ENCODE results near the gene SLC38A3.

The SLC38A3 gene

GRCh38 chr3:50184242-50184978, 20.7 kb upstream of the SLC38A3 start:
- H3K4me3 ChIP-seq (ENCODE audit: low read length), result no peak overlapping the region
- no peak for DNase-seq (ENCODE audit: low read depth)
- TF ChIP-seq CTCF (conservative IDR thresholded peaks at IDR 0.05; ENCODE audit: low read depth, low read length), result no peak

DNA sequence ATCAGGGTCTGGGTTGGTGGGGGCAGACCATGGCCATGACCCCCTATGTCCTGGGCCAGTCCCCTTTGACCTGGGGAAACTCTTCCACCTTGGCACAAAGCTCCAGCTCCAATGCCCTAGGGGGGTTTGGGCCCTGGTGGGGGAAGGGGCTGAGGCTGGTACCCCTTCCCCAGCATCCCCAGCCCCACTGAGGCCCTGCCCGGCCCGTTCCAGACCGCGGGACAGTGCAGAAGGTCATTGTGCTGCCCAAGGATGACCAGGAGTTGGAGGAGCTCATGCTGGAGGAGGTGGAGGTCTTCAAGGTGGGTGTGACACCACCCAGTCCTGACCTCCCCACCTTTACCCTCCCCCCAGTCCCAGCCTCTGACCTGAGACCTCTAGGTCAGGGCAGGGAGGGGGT, 19.8 kb upstream of the SLC38A3 start:
- TF ChIP-seq CTCF (conservative IDR thresholded peaks at IDR 0.05; ENCODE audit: low read depth, low read length), result no peak
- DNase-seq (ENCODE audit: low read depth), result no peak
- H3K4me3 ChIP-seq (ENCODE audit: low read length), result no peak overlapping the region

DNA sequence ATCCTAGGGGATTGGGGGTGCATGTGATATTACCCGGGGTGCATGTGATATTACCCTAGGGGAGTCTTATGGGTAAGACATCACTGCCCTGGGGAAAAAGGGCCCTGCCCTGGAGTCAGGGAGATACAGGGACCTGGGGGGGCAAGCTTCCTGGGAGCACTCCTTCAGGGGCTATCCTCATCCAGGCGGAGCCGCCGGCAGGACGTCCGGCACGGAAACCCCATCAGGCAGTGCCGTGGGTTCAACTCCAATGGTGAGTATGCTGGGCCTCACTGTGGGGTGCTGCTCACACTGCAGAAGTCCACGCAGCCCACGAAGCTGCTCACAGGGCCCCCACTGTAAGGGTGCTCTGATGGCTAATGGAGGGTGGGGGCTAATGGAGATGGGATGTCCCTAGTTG, 19.0 kb upstream of the SLC38A3 start:
- TF ChIP-seq CTCF (conservative IDR thresholded peaks at IDR 0.05; ENCODE audit: low read depth, low read length), result no peak
- no peak for DNase-seq (ENCODE audit: low read depth)
- H3K4me3 ChIP-seq (ENCODE audit: low read length), result no peak overlapping the region

- no peak for DNase-seq (ENCODE audit: low read depth)
- H3K4me3 ChIP-seq (ENCODE audit: low read length), result no peak overlapping the region
- TF ChIP-seq CTCF (conservative IDR thresholded peaks at IDR 0.05; ENCODE audit: low read depth, low read length), result no peak
Observed at GRCh38 chr3:50187750-50188149, 17.3 kb upstream of the SLC38A3 start.

DNA sequence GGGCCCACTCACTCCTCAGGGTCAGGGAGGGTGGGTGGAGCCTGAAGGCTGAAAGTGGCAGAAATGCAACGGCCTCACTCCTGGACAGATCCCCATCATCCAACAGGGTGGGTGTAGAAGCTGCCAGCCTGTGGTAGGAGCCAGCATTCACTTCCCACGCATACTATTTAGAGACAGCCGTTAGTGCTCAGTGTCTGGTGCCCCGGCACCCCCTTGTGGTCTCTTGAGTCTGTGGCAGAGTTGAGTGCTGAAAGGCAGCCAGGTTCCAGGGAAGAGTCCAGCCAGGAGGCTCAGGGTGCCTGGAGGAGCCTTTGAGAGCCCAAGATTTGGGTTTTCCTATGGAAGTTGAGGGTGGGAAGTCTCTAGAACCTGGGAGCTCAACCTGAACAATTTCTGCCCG, 15.8 kb upstream of the SLC38A3 start:
- no peak overlapping the region for H3K4me3 ChIP-seq (ENCODE audit: low read length)
- peak; percentile 95 for TF ChIP-seq CTCF (conservative IDR thresholded peaks at IDR 0.05; ENCODE audit: low read depth, low read length)
- DNase-seq (ENCODE audit: low read depth), result peak; percentile 59

DNA sequence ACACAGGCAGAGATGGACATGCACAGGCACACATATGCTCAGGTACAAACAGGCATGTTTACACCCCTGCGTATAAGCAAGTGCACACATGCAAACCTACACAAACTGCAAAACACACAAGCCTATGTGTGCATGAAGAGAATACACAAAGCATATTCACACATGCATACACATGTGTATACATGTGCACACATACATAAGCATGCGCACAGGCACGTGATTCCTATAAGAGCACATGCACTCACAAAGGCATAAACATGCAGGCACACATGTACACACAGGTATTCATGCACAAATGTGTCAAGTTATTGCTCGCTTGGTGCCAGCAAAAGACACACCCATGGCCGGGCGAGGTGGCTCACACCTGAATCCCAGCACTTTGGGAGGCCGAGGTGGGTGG, 15.1 kb upstream of the SLC38A3 start:
- H3K4me3 ChIP-seq (ENCODE audit: low read length), result no peak overlapping the region
- no peak for DNase-seq (ENCODE audit: low read depth)
- TF ChIP-seq CTCF (conservative IDR thresholded peaks at IDR 0.05; ENCODE audit: low read depth, low read length), result no peak

DNA sequence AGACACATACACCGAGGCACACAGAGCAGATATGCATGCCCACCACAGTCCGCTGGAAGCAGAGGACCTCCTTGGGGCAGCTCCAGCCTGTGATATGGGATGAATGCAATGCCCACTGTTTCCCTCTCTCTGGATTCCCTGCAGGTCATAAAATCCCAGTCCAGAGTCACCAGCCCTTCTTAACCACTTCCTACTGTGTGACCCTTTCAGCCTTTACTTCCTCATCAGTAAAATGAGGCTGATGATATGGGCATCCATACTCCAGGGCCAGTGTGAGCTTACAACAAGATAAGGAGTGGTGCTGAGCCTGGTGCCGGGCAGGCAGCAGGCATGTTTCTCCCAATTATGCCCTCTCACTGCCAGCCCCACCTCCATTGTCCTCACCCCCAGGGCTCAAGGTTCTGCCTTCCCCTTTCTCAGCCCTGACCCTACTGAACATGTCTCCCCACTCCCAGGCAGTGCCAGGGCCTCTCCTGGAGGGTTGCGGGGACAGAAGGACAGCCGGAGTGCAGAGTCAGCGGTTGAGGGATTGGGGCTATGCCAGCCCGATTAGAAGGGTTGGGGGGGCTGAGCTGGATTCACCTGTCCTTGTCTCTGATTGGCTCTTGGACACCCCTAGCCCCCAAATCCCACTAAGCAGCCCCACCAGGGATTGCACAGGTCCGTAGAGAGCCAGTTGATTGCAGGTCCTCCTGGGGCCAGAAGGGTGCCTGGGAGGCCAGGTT, 14.0 kb upstream of the SLC38A3 start, which contains the start of gene GNAT1:
Gene GNAT1, plus strand, starts transcription at position 675 of the 725 bp plus-strand sequence. CDS start 116 bp downstream, outside the sequence.
- no peak for DNase-seq (ENCODE audit: low read depth)
- no peak for TF ChIP-seq CTCF (conservative IDR thresholded peaks at IDR 0.05; ENCODE audit: low read depth, low read length)
- H3K4me3 ChIP-seq (ENCODE audit: low read length), result no peak within 1 kb of the TSS
